ENCODE measurements around the gene CLCA4. TPM values are rescaled to one million over a fixed set of nuclear protein-coding genes. Genes with fewer than 3 reads are reported as not detected.

Gene CLCA4
- total and polyA plus RNA-seq, 2 experiments from 2014 or later, result not detected

DNA sequence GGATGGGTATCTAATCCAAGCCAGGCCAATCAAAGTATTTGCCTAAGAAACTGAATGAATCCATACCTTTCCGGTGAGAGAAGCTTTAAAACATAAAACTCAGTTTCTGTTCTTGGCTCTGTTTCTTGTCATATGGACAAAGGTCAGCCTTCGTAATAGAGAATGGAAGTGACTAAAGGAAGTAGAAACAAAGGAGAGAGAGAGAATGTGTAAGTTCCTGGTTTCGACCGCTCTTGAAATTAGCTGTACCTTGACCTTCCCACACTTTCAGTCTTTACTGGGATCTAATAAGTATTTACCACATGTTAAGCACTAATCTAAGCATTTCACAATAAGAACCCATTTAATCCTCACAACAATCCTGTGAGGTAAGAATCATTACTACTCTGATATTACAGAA is 19.6 kb upstream of the CLCA4 start:
- TF ChIP-seq ZNF114 (CRISPR knock-in tag; IDR thresholded peaks at IDR 0.05) (no peak), POLR2AphosphoS5 (IDR thresholded peaks at IDR 0.05; ENCODE audit: low read depth) (no peak), NANOG (IDR thresholded peaks at IDR 0.05; ENCODE audit: borderline replicate concordance) (no peak), STAT1 (IDR thresholded peaks at IDR 0.05; ENCODE audit: unreplicated experiment) (no peak), JUNB (IDR thresholded peaks at IDR 0.05; ENCODE audit: unreplicated experiment) (no peak), ZNF331 (CRISPR knock-in tag; IDR thresholded peaks at IDR 0.05; ENCODE audit: low read depth) (no peak), EZH2 (IDR thresholded peaks at IDR 0.05; ENCODE audit: low read depth, unreplicated experiment) (no peak), EZH2phosphoT487 (IDR thresholded peaks at IDR 0.05; ENCODE audit: unreplicated experiment) (no peak), CREB1 (CRISPR knock-in tag; IDR thresholded peaks at IDR 0.05; ENCODE audit: low read depth) (no peak), REST (IDR thresholded peaks at IDR 0.05; ENCODE audit: unreplicated experiment) (no peak)
- TF ChIP-seq, protein P1, sequence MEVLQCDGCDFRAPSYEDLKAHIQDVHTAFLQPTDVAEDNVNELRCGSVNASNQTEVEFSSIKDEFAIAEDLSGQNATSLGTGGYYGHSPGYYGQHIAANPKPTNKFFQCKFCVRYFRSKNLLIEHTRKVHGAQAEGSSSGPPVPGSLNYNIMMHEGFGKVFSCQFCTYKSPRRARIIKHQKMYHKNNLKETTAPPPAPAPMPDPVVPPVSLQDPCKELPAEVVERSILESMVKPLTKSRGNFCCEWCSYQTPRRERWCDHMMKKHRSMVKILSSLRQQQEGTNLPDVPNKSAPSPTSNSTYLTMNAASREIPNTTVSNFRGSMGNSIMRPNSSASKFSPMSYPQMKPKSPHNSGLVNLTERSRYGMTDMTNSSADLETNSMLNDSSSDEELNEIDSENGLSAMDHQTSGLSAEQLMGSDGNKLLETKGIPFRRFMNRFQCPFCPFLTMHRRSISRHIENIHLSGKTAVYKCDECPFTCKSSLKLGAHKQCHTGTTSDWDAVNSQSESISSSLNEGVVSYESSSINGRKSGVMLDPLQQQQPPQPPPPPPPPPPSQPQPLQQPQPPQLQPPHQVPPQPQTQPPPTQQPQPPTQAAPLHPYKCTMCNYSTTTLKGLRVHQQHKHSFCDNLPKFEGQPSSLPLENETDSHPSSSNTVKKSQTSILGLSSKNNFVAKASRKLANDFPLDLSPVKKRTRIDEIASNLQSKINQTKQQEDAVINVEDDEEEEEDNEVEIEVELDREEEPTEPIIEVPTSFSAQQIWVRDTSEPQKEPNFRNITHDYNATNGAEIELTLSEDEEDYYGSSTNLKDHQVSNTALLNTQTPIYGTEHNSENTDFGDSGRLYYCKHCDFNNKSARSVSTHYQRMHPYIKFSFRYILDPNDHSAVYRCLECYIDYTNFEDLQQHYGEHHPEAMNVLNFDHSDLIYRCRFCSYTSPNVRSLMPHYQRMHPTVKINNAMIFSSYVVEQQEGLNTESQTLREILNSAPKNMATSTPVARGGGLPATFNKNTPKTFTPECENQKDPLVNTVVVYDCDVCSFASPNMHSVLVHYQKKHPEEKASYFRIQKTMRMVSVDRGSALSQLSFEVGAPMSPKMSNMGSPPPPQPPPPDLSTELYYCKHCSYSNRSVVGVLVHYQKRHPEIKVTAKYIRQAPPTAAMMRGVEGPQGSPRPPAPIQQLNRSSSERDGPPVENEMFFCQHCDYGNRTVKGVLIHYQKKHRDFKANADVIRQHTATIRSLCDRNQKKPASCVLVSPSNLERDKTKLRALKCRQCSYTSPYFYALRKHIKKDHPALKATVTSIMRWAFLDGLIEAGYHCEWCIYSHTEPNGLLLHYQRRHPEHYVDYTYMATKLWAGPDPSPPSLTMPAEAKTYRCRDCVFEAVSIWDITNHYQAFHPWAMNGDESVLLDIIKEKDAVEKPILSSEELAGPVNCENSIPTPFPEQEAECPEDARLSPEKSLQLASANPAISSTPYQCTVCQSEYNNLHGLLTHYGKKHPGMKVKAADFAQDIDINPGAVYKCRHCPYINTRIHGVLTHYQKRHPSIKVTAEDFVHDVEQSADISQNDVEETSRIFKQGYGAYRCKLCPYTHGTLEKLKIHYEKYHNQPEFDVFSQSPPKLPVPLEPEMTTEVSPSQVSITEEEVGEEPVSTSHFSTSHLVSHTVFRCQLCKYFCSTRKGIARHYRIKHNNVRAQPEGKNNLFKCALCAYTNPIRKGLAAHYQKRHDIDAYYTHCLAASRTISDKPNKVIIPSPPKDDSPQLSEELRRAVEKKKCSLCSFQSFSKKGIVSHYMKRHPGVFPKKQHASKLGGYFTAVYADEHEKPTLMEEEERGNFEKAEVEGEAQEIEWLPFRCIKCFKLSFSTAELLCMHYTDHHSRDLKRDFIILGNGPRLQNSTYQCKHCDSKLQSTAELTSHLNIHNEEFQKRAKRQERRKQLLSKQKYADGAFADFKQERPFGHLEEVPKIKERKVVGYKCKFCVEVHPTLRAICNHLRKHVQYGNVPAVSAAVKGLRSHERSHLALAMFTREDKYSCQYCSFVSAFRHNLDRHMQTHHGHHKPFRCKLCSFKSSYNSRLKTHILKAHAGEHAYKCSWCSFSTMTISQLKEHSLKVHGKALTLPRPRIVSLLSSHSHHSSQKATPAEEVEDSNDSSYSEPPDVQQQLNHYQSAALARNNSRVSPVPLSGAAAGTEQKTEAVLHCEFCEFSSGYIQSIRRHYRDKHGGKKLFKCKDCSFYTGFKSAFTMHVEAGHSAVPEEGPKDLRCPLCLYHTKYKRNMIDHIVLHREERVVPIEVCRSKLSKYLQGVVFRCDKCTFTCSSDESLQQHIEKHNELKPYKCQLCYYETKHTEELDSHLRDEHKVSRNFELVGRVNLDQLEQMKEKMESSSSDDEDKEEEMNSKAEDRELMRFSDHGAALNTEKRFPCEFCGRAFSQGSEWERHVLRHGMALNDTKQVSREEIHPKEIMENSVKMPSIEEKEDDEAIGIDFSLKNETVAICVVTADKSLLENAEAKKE (CRISPR knock-in tag; IDR thresholded peaks at IDR 0.05), result no peak
- TF ChIP-seq, protein P2, sequence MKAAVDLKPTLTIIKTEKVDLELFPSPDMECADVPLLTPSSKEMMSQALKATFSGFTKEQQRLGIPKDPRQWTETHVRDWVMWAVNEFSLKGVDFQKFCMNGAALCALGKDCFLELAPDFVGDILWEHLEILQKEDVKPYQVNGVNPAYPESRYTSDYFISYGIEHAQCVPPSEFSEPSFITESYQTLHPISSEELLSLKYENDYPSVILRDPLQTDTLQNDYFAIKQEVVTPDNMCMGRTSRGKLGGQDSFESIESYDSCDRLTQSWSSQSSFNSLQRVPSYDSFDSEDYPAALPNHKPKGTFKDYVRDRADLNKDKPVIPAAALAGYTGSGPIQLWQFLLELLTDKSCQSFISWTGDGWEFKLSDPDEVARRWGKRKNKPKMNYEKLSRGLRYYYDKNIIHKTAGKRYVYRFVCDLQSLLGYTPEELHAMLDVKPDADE (IDR thresholded peaks at IDR 0.05), result no peak
- TF ChIP-seq, protein P3, sequence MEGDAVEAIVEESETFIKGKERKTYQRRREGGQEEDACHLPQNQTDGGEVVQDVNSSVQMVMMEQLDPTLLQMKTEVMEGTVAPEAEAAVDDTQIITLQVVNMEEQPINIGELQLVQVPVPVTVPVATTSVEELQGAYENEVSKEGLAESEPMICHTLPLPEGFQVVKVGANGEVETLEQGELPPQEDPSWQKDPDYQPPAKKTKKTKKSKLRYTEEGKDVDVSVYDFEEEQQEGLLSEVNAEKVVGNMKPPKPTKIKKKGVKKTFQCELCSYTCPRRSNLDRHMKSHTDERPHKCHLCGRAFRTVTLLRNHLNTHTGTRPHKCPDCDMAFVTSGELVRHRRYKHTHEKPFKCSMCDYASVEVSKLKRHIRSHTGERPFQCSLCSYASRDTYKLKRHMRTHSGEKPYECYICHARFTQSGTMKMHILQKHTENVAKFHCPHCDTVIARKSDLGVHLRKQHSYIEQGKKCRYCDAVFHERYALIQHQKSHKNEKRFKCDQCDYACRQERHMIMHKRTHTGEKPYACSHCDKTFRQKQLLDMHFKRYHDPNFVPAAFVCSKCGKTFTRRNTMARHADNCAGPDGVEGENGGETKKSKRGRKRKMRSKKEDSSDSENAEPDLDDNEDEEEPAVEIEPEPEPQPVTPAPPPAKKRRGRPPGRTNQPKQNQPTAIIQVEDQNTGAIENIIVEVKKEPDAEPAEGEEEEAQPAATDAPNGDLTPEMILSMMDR (conservative IDR thresholded peaks at IDR 0.05; ENCODE audit: low read depth in 2 of 2), result no peak
- Histone ChIP-seq H4K20me1 (replicated peaks; ENCODE audit: insufficient read depth) (no peaks in the 10 kb centered on the region), H3K27me3 (ENCODE audit: insufficient read depth) (no peaks in the 10 kb centered on the region), H3K27ac (ENCODE audit: low read depth) (no peak overlapping the region), H3K4me1 (ENCODE audit: insufficient read depth) (no peaks in the 10 kb centered on the region), H3K79me2 (replicated peaks; ENCODE audit: insufficient read depth) (no peaks in the 10 kb centered on the region), H3K36me3 (ENCODE audit: insufficient read depth) (0 out of 2 replicates have a peak, but pooled peaks cover 3% of the 10 kb centered on the region), H3K9me2 (ENCODE audit: insufficient read depth) (no peaks in the 10 kb centered on the region), H3K4me2 (no peak overlapping the region), H3F3A (replicated peaks; ENCODE audit: low read depth) (no peaks in the 10 kb centered on the region), H2AFZ (no peak overlapping the region), H3K4me3 (no peak overlapping the region)
- Mint-ChIP-seq H3K36me3 (ENCODE audit: low read depth) (peaks cover 9% of the 10 kb centered on the region; the same call in 2 of the 3 replicates), H3K4me1 (no peaks in the 10 kb centered on the region), H3K27me3 (ENCODE audit: insufficient read depth, low read depth, poor library complexity) (no peaks in the 10 kb centered on the region), H3K4me3 (no peak overlapping the region), H3K27ac (no peak overlapping the region), H3K9me3 (peaks cover 13% of the 10 kb centered on the region; the same call in 2 of the 3 replicates)
- no peak for ATAC-seq
- DNase-seq (ENCODE audit: low spot score), result no peak

Data from GM23338 (cell line).